ENCODE measurements around the gene EDRF1. TPM values are rescaled to one million over a fixed set of nuclear protein-coding genes. Genes with fewer than 3 reads are reported as not detected.

The EDRF1 gene
- total RNA-seq, 1 donor from 2014 or later, result 9.9 TPM

DNA sequence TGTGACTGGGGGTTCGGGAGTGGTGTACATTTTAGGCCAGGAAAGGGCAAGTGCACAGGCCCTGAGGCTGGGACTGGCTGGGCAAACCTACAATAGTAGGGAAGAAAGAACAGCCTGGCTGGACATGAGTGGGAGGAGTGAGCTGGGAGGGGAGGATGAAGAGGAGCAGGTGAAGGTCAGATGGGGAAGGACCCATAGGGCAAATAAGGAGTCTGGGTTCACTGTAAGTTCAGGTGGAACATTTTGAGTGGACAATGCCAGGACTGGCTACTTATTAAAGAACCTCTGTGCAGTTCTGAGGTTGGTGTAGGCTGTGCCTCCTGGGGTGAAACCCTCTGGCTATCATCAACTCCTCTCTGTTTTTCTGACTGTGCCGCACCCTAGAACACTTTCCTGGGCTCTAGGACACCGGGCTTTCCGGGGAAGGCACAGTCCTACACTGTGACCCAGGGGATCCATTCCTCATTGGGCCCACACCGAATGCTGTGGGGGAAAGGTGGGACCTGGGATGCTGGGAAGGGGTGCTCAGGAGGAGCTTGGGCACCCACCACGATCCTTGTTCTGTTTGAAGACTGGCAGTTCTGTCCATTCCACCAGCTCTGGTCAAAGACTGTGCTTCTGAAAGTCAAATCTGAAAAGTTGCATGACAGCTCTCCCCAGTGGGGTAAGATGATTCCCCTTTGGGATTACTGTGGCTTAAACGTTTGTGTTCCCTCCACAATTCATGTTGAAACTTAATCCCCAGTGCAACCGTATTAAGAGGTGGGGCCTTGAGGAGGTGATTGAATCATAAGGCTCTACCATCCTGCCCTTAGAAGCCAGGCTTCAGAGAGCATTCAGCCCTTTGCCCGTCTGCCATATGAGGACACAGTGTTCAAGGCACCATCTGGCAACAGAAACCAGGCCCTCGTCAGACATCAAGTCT lies 60.2 kb downstream of the EDRF1 start:
- DNase-seq (no peak), ATAC-seq (no peak)
- intact Hi-C loops (cut with micrococcal nuclease), result no loop called here

GRCh38 chr10:125781374-125781773 lies 61.9 kb downstream of the EDRF1 start:
- DNase-seq, result no peak
- intact Hi-C loops (cut with micrococcal nuclease), result no loop called here
- no peak for ATAC-seq

DNA sequence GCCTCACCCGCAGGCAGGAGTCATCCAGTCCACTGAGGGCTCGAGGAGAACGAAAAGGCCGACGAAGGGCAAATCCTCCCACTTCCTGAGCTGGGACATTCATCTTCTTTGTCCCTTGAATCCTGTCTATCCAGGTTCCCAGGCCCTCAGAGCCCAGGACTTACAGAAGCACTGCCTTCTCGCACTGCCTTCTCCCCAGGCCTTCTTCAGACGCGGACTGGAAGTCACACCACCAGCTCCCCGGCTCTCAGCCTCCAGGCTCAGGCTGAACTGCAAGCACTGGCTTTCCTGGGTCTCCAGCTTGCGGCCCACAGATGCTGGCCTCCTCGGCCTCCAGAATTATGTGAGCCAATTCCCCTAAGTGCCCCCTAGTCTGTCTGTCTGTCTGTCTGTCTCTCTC lies 62.5 kb downstream of the EDRF1 start:
- DNase-seq, result no peak
- ATAC-seq, result no peak
- intact Hi-C loops (cut with micrococcal nuclease), result no loop called here

- DNase-seq (no peak), ATAC-seq (no peak)
- intact Hi-C loops (cut with micrococcal nuclease), result no loop called here
These were observed 63.1 kb downstream of the EDRF1 start for GRCh38 chr10:125782616-125783015.

GRCh38 chr10:125783408-125783807 lies 63.9 kb downstream of the EDRF1 start:
- ATAC-seq (no peak), DNase-seq (no peak)
- intact Hi-C loops (cut with micrococcal nuclease), result no loop called here

- DNase-seq, result no peak
- intact Hi-C loops (cut with micrococcal nuclease), result no loop called here
- ATAC-seq, result no peak
These were observed 64.4 kb downstream of the EDRF1 start for GRCh38 chr10:125783957-125784356.

DNA sequence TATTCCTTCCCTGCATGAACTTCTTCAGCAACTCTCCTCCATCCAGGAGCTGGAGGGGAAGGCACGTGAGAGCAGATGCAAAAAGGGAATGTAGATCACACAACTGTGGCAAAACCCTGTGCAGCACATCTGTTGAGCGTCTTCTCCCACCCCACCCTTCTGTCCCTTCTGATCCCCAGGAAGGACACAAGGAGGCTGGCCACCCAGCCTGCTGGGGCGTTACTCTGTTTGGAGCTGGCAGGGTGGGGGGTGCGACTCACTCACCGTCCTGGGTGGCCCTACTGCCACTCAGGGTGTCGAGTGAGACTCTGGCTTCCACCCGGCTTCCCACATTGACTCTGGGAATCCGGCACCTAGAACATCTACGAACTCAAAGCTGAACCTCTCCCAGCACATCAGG lies 66.3 kb downstream of the EDRF1 start:
- intact Hi-C loops (cut with micrococcal nuclease), result no loop called here
- ATAC-seq, result no peak
- DNase-seq, result no peak

DNA sequence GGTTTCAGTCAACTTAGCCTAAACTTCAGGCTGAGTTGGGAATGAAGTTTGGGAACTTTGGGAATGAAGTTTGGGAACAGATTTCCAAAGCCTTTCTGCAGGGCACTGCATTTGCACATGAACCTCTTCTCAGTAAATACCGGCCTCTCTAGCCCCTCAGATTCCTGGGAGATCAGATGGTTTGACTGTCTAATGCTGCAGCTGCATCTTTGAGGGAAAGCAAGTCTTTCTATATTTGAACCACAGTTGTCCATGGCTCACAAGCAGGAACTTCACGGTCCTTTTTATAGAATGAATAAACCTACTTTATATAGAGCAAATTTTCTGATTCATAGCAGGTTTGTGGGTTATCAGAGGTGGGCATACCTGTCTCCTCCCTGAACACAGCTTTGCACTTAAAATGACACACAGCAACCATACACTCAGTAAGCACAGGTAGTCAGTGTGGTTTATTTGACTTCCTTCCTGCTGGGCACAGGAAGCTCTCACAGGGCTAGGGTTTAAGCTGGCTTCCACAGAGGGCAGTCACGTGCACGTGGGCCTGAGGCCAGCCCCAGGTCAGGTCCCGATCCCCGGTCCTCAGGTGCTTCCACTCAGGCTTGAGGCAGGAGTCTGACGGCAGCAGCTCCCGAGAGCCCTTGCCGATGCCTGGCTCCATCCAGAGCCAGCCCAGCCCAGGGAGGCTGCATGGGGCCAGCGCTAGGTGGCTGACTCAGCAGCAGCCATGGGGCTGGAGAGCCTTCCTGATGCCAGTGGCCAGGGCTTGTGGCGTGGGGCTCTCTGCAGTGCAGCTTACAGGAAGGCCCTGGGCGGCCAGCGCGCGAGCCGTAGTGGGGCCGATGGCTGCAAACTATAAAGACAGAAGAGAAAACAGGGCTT lies 68.9 kb downstream of the EDRF1 start:
- DNase-seq, result no peak
- intact Hi-C loops (cut with micrococcal nuclease), result no loop called here
- no peak for ATAC-seq

DNA sequence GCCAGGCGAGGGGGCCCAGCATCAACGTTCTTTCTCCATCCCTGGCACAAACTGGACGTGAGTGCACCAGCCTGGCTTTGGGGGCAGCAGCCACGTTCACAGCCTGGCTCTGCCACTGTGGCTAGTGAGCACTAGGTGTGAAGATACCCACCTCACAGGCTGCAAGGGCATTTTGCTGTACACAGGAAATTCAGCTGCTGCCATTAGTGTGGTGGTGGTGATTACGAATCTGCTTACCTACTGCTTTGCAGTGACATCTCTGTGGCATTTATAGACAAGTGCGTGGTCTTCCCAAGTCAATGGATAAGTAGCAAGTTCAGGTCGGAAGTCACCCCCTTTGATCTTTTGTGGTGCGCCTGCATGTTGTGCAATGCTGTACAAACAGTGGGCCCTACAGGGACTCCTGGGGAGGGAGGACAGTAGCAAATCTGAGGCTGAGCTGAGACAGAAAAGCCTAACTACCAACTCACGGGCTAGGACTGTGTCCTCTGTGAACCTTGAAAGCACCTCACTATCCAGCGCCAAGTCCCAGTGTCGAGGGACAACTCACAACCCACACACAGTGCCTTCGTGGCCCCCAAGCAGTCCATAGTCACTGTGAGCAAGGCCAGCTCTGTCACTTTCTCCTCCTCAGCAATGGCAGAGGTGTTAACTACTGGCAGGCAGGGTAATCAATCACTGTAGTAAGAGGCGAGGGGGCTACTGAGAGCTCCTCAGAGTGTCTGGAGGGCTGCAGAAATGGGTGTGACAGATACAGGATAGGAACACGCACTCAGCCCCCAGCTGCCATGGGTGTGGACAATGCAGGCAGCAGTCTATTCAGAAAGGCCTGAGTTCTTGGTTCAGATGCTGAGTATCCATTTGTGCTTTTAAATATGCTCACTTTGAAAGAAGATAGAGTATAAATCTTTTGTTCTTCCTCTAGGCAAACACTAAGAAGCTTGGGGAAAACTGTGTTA lies 73.1 kb downstream of the EDRF1 start:
- DNase-seq (no peak), ATAC-seq (no peak)
- intact Hi-C loops (cut with micrococcal nuclease), result no loop called here

DNA sequence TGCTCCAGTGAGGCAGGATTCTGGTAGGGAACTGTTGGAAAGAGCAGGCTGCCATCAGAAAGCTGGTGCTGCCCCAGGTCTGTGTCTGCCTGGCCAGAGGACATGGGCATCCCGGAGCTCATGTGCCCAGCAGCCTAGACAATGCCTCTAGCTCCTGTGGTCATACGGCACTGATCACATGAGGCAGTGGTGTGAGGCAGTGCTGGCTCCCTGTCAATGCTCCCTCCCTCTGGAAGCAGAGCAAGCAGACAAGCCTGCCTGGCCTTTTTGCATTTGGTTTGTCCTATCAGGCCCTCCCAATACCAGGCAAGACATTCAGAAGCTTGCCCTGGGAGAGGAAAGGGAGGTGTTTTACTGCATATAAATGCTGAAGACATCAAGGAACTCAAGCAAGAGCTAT lies 75.6 kb downstream of the EDRF1 start:
- DNase-seq (peak; percentile 66), ATAC-seq (peak; percentile 96)
- intact Hi-C loops (cut with micrococcal nuclease), result no loop called here

- ATAC-seq, result no peak
- intact Hi-C loops (cut with micrococcal nuclease), result no loop called here
- no peak for DNase-seq
These were observed 76.2 kb downstream of the EDRF1 start for GRCh38 chr10:125795637-125796190.

DNA sequence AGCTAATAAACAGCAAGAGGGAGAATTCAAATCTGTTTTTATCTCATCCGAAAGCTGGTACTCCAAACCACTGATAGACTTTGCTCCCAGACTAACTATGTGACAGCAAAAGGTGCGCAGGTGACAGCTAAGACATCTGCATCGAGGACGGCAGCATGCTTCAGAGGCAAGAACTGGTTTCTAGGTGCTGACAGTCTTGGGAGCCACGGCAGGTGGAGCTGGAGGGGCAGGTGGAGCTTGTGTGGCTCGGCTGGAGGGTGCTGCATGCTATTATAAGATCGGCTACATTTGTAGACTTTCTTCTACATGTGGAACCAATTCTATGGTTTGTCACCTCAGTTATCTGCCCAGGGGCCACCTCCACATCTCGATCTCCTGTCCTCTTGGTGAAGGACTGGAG lies 77.9 kb downstream of the EDRF1 start:
- intact Hi-C loops (cut with micrococcal nuclease), result no loop called here
- no peak for DNase-seq
- ATAC-seq, result no peak

GRCh38 chr10:125797994-125798662 lies 78.6 kb downstream of the EDRF1 start:
- DNase-seq, result no peak
- no peak for ATAC-seq
- intact Hi-C loops (cut with micrococcal nuclease), result no loop called here

GRCh38 chr10:125799451-125800182 lies 80.1 kb downstream of the EDRF1 start:
- ATAC-seq, result no peak
- intact Hi-C loops (cut with micrococcal nuclease), result no loop called here
- no peak for DNase-seq

- DNase-seq, result no peak
- ATAC-seq, result no peak
- intact Hi-C loops (cut with micrococcal nuclease), result no loop called here
These were observed 82.1 kb downstream of the EDRF1 start for GRCh38 chr10:125801574-125801973.

DNA sequence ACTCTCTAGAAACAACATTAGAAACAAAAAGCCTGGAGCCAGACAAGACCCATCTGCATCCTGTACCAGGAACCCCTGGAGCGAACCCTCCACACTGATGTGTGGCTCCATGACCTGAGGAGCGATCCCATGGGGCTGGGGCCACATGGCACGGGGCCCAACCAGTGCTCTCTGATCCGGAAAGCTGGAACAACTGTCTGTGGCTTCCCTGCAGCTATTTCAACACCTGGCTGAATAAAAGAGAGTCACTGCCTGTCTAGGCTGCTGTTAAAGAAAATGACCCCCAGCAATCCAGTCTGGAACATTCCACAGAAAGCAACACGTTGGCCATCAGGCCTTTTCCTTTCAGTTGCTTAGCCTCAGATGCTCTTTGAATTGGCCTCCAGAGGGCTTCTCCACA lies 82.6 kb downstream of the EDRF1 start:
- DNase-seq (no peak), ATAC-seq (no peak)
- intact Hi-C loops (cut with micrococcal nuclease), result no loop called here

DNA sequence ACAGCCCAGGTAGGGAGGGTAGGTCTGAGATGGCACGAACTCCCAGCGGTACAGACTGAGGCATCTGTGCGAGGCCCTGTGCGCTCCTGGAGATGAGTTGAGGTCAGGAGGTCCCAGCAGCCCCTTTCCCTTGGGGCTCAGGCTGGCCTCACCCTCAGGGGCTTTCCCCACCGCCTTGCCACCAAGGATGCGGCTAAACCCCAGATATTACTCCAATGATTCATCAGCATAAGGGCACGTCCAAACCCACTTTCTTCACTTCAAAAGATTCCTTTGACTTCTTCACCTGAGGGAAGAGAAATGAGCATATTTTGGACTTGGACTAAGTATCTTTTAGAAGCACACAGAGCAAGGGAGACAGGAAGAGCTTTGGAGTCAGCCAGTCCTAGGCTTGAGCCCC lies 83.2 kb downstream of the EDRF1 start:
- intact Hi-C loops (cut with micrococcal nuclease), result no loop called here
- no peak for DNase-seq
- ATAC-seq, result no peak

GRCh38 chr10:125808047-125808446 lies 88.5 kb downstream of the EDRF1 start:
- intact Hi-C loops (cut with micrococcal nuclease), result no loop called here
- ATAC-seq, result no peak
- DNase-seq, result no peak
